ENCODE results near the gene IGF2R.

Gene IGF2R

DNA sequence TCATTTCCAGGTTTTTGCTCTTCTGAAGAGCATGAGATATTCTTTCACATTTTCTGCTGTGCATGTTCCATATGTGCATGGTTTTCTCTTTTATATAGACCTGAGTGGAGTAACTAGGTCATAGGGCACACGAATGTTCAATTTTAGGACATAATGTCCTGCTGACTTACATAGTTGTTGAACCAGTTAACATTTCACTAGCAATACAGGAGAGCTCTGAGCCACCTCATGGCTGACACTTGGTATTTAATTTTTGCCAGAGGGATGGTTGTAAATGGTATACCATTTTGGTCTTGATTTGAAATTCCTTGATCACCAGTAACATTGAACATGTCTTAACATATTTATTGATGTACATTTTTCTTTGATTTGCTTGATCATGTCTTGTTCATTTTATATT lies 38.3 kb downstream of the IGF2R start:
- H3K4me3 ChIP-seq (ENCODE audit: low read depth, low read length): no peak overlapping the region
- TF ChIP-seq, protein P1, sequence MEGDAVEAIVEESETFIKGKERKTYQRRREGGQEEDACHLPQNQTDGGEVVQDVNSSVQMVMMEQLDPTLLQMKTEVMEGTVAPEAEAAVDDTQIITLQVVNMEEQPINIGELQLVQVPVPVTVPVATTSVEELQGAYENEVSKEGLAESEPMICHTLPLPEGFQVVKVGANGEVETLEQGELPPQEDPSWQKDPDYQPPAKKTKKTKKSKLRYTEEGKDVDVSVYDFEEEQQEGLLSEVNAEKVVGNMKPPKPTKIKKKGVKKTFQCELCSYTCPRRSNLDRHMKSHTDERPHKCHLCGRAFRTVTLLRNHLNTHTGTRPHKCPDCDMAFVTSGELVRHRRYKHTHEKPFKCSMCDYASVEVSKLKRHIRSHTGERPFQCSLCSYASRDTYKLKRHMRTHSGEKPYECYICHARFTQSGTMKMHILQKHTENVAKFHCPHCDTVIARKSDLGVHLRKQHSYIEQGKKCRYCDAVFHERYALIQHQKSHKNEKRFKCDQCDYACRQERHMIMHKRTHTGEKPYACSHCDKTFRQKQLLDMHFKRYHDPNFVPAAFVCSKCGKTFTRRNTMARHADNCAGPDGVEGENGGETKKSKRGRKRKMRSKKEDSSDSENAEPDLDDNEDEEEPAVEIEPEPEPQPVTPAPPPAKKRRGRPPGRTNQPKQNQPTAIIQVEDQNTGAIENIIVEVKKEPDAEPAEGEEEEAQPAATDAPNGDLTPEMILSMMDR (IDR thresholded peaks at IDR 0.05; ENCODE audit: low read depth, low read length): no peak
- no peak for DNase-seq (ENCODE audit: low read depth, low spot score)
- in situ Hi-C loops (cut with HindIII; ENCODE audit: low sequenced_read_pairs): no loop called here

DNA sequence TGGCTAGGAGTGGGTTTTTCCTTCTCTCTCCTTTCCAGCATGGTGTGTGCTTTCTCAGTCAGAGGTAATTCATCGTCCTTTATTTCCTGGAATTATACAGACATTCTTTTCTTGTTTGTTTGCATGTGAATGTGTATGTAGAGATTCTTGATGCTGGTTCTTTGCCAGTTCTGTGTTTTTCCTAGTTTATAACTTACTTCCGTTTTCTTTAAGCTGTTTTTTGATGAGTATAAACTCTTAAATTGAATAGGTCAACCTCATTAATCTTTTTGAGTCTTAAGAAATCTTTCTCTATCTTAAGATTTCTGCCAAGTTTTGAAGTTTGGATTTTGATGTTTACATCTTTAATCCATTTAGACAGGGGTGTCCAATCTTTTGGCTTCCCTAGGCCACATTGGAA lies 38.7 kb downstream of the IGF2R start:
- no peak for DNase-seq (ENCODE audit: low read depth, low spot score)
- H3K4me3 ChIP-seq (ENCODE audit: low read depth, low read length): no peak overlapping the region
- in situ Hi-C loops (cut with HindIII; ENCODE audit: low sequenced_read_pairs): no loop called here
- TF ChIP-seq, protein P1 (IDR thresholded peaks at IDR 0.05; ENCODE audit: low read depth, low read length): no peak

DNA sequence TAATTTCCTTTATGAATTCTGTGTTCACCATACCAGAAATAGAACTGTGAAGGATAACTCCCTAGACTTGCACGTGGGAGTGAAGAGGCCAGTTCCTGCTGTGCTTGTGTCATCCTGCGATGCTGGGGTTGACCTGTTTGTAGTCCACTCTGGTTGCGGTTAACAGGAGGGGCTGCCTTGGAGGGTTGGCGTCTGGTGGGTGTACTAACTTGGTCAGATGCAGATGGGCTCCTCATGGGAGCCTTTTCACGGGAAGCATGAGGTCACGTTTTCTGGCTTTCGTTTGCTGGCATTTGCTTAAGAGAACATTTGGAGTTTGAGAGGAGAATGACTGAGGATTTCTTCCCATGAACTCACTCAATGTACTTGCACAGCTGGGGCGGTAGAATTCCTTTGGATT lies 41.2 kb downstream of the IGF2R start:
- TF ChIP-seq, protein P1 (IDR thresholded peaks at IDR 0.05; ENCODE audit: low read depth, low read length): no peak
- peak; percentile 94 for DNase-seq (ENCODE audit: low read depth, low spot score)
- H3K4me3 ChIP-seq (ENCODE audit: low read depth, low read length): no peak overlapping the region
- in situ Hi-C loops (cut with HindIII; ENCODE audit: low sequenced_read_pairs): no loop called here

DNA sequence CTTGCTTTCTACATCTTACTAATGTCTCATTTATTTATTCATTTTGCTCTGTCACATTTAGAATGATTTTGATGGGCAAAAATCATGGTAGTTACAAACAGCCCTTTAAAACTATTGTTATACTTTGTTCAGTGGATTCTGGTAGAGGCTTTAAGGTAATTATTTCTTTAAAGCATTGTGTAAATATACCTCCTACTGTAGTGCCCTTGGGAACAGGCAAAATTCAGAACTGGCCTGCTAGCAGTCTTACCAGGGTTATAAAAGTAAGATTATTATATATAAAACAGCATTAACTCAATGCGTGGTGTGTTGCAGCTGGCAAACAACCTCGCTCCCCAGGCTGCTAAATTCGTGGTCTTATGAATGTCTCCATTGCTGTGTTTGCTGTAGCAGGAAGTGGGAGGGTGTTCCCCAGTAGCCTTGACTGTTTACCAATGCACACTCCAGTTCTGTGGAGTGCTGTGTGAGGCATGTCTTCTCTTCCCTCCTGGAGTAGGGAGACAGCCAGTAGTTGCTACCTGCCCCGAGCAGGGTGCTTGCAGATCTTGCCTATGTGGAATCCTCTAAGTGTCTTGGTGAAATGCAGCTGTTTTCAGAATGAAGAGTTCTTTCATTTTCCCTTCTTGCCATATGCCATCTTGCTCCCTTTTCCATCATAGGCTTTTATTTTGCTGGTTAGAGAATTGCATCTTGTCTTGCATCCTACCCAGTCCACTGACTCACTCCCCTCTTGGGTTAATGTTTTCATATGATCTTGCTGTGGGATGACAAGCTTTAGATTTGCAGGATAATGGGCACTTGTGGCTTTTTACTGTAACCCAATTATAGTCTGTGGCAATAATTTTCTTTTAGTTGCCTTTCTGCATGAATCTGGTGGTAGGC lies 45.3 kb downstream of the IGF2R start:
- TF ChIP-seq, protein P1 (IDR thresholded peaks at IDR 0.05; ENCODE audit: low read depth, low read length): no peak
- no peak overlapping the region for H3K4me3 ChIP-seq (ENCODE audit: low read depth, low read length)
- in situ Hi-C loops (cut with HindIII; ENCODE audit: low sequenced_read_pairs): no loop called here
- peak; percentile 28 for DNase-seq (ENCODE audit: low read depth, low spot score)

DNA sequence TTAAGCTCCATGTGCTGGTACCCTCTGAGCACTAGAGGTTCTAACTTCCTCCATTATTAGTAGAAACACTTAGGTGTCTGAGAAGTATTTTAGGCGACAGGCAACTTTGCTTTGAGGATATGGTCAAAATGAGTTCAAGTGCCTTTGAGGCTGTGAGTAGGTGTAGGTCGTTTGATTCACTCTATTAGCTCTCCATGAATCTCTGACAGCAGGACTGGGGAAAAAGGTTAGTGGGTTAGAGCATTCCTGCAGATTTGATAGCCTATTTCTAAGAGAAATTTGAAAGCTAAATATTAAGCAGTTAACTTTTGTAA lies 45.9 kb downstream of the IGF2R start:
- in situ Hi-C loops (cut with HindIII; ENCODE audit: low sequenced_read_pairs): no loop called here
- TF ChIP-seq, protein P1 (IDR thresholded peaks at IDR 0.05; ENCODE audit: low read depth, low read length): no peak
- no peak overlapping the region for H3K4me3 ChIP-seq (ENCODE audit: low read depth, low read length)
- DNase-seq (ENCODE audit: low read depth, low spot score): no peak

DNA sequence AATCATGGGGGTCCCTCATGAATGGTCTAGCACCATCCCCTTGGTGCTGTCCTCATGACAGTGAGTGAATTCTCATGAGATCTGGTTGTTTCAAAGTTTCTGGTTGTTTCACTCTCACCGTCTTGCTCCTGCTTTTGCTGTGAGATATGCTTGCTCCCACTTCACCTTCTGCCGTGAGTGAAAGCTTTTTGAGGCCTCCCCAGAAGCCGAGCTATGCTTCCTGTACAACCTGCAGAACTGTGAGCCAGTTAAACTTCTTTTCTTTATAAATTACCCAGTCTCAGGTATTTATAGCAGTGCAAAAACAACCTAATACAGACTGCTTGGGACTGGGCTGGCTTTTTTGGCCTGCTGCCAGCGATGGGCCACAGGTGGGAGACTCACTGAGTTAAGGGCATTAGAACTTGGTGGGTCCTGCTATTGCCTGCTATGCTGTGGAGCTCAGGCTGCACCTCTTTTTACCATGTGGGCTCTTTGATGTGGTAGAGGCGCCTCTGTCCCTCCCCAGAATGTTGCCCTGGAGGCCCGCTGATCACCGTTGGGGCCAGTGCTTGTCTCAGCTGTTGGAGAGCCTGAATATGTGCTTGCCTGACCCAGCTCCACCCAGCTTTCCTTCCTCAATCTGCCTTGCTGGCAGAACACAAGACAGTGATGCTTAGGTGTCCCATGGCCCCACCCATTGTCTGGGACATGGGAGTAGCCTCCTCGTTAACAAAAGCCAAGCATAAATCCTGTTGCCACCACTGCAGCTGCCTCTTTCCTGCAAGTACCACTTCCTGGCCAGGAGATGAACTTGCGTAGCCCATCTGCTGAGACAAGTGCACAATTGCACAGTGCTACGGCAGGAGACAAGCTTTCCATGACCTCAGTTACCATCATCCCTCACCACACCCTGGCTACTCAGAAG lies 47.1 kb downstream of the IGF2R start:
- TF ChIP-seq, protein P1 (IDR thresholded peaks at IDR 0.05; ENCODE audit: low read depth, low read length): no peak
- no peak overlapping the region for H3K4me3 ChIP-seq (ENCODE audit: low read depth, low read length)
- no peak for DNase-seq (ENCODE audit: low read depth, low spot score)
- in situ Hi-C loops (cut with HindIII; ENCODE audit: low sequenced_read_pairs): no loop called here

Data from astrocyte of the spinal cord (primary cell).